Body of pancreas (tissue), 4 donors: ENCODE measurements around the gene CXCR6.

Experiments
- CTCF ChIP-seq, 7 experiments: fragments of 450-650 bp in 4 of 7; fragments of 200-600 bp in 3 of 7; sonication (generic) in 3 of 7; IDR thresholded peaks; one replicate each; pipeline ENCODE4 v1.5.1; 2016 to 2019; ENCODE audit warnings: antibody characterized with exemption in 7 of 7
- POLR2A ChIP-seq, 3 donors: fragments of 450-650 bp; IDR thresholded peaks; one replicate each; pipeline ENCODE4 v1.6.1; 2016; ENCODE audit warnings: antibody characterized with exemption in 3 of 3, mild to moderate bottlenecking in 2 of 3

DNA sequence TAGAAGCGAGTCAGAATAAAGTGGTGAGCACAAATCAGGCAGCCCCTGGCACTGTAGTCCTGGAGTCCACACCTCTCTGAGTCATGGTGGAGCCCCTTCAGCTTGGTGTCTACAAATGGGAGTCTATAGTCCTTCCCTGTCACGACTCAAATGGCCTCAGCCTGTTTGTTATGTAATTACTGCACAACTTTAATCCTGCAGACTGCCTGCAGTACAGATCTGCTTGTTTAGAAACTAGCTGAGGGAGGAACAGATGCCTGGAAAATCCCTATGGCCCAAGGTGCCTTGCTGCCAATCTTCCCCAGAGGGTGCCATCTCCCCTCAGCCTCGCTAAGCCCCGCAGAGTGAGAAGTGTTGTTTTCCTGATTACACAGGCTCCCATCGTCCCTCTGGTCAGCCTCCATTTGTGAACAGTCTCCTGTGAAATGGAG, 3.9 kb upstream of the CXCR6 start:
- TF ChIP-seq CTCF (IDR thresholded peaks at IDR 0.05) (no peak), POLR2A (IDR thresholded peaks at IDR 0.05) (no peak)
